RWPE2 (cell line): ENCODE results near the gene SCN2B.

ENCODE experiments used
- ATAC-seq: fragments of 200-7000 bp; cut with Tn5 transposase; 3 replicates; pipeline ENCODE4 v1.9.1; 2021; ENCODE audit warnings: low read depth
- DNase-seq: peaks from one replicate; pipeline ENCODE4 v3.0.0-alpha.2; 2020; ENCODE audit warnings: low spot score
- H3K27ac ChIP-seq: fragments of 450-650 bp; 2 replicates; pipeline ENCODE4 v1.5.1; 2017; ENCODE audit warnings: mild to moderate bottlenecking; ENCODE audit not compliant: poor library complexity, severe bottlenecking
- H3K27me3 ChIP-seq: fragments of 250-450 bp; sonication (Bioruptor Pico); 2 replicates; pipeline ENCODE4 v1.5.1; 2021; ENCODE audit warnings: mild to moderate bottlenecking, moderate library complexity; ENCODE audit not compliant: insufficient read depth, poor library complexity, severe bottlenecking
- H3K36me3 ChIP-seq: fragments of 250-450 bp; sonication (Bioruptor Pico); 2 replicates; pipeline ENCODE4 v1.5.1; 2020; ENCODE audit warnings: low read depth, mild to moderate bottlenecking, moderate library complexity
- H3K4me1 ChIP-seq: fragments of 250-450 bp; sonication (Bioruptor Pico); 2 replicates; pipeline ENCODE4 v1.5.1; 2021; ENCODE audit warnings: mild to moderate bottlenecking, moderate library complexity; ENCODE audit not compliant: insufficient read depth, poor library complexity, severe bottlenecking
- H3K4me3 ChIP-seq: fragments of 250-450 bp; sonication (Bioruptor Pico); 2 replicates; pipeline ENCODE4 v1.5.1; 2021; ENCODE audit warnings: mild to moderate bottlenecking, moderate library complexity; ENCODE audit not compliant: severe bottlenecking
- H3K9me3 ChIP-seq: fragments of 250-450 bp; sonication (Bioruptor Pico); 2 replicates; pipeline ENCODE4 v1.5.1; 2021; ENCODE audit warnings: mild to moderate bottlenecking, moderate library complexity; ENCODE audit not compliant: severe bottlenecking
- CTCF ChIP-seq: fragments of 450-650 bp; IDR thresholded peaks from one replicate; pipeline ENCODE4 v1.5.1; 2017; ENCODE audit warnings: mild to moderate bottlenecking, moderate library complexity; ENCODE audit not compliant: poor library complexity, severe bottlenecking

Gene SCN2B

GRCh38 chr11:118210323-118210722, 33.9 kb upstream of the SCN2B start:
- no peaks in the 10 kb centered on the region for H3K4me1 ChIP-seq
- H3K9me3 ChIP-seq = no peaks in the 10 kb centered on the region
- ATAC-seq = no peak
- no peak overlapping the region for H3K27ac ChIP-seq
- no peak for TF ChIP-seq CTCF
- no peaks in the 10 kb centered on the region for H3K36me3 ChIP-seq
- H3K4me3 ChIP-seq = no peak overlapping the region
- DNase-seq = no peak
- H3K27me3 ChIP-seq = no peaks in the 10 kb centered on the region

- DNase-seq = no peak
- Histone ChIP-seq H3K4me1 (no peaks in the 10 kb centered on the region), H3K9me3 (no peaks in the 10 kb centered on the region), H3K27me3 (no peaks in the 10 kb centered on the region), H3K36me3 (no peaks in the 10 kb centered on the region), H3K4me3 (no peak overlapping the region), H3K27ac (no peak overlapping the region)
- no peak for TF ChIP-seq CTCF
- no peak for ATAC-seq
Observed at GRCh38 chr11:118209033-118209432, 32.6 kb upstream of the SCN2B start.

- no peak for DNase-seq
- Histone ChIP-seq H3K36me3 (no peaks in the 10 kb centered on the region), H3K27ac (no peak overlapping the region), H3K27me3 (no peaks in the 10 kb centered on the region), H3K4me3 (no peak overlapping the region), H3K9me3 (no peaks in the 10 kb centered on the region), H3K4me1 (no peaks in the 10 kb centered on the region)
- ATAC-seq = no peak
- TF ChIP-seq CTCF = no peak
Observed at GRCh38 chr11:118207079-118207478, 30.6 kb upstream of the SCN2B start.

- Histone ChIP-seq H3K27me3 (no peaks in the 10 kb centered on the region), H3K4me1 (no peaks in the 10 kb centered on the region), H3K9me3 (no peaks in the 10 kb centered on the region), H3K36me3 (no peaks in the 10 kb centered on the region), H3K27ac (no peak overlapping the region), H3K4me3 (no peak overlapping the region)
- DNase-seq = no peak
- no peak for TF ChIP-seq CTCF
- ATAC-seq = no peak
Observed at GRCh38 chr11:118206391-118207031, 30.1 kb upstream of the SCN2B start.

- Histone ChIP-seq H3K4me3 (no peak overlapping the region), H3K27me3 (no peaks in the 10 kb centered on the region), H3K27ac (no peak overlapping the region), H3K4me1 (no peaks in the 10 kb centered on the region), H3K9me3 (no peaks in the 10 kb centered on the region), H3K36me3 (no peaks in the 10 kb centered on the region)
- DNase-seq (no peak), ATAC-seq (no peak)
- no peak for TF ChIP-seq CTCF
Observed at GRCh38 chr11:118205606-118206378, 29.4 kb upstream of the SCN2B start.
